ENCODE measurements around the gene ARHGAP29. TPM values are rescaled to one million over a fixed set of nuclear protein-coding genes. Genes with fewer than 3 reads are reported as not detected.

ARHGAP29 gene
- total and polyA plus RNA-seq, 10 of the 15 experiments (the other 5 are each of a cell fraction or from before 2014, with no cell fraction given), result under 0.01 to 0.43 (median 0.10) TPM; not detected in 4

DNA sequence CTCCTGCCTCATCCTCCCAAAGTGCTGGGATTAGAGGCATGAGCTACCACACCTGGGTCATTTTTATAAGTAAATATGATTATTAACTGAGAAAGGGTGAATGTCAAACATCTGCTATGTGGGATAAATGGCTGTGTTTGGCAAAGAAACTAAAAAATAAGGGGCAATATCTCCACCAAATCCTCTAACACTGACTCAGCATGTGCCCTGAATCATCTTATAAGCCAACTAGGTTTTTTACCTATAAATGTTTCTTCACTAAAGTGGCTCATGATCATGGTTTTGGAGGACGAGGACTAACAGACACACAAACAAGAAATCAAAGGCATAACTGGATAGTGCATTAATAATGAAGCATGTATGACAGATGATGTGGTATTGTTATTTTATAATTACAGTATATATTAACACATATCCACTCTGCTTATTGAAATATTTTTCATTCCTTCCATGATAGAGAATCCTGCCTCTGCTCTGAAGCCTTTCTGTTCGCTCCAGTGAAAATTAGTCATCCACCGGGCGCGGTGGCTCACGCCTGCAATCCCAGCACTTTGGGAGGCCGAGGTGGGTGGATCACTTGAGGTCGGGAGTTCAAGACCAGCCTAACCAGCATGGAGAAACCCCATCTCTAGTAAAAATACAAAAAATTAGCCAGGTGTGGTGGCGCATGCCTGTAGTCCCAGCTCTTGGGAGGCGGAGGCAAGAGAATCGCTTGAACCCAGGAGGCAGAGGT is 11.7 kb upstream of the ARHGAP29 start (continued):
- TF ChIP-seq BCLAF1 (IDR thresholded peaks at IDR 0.05) (no peak), GABPA (IDR thresholded peaks at IDR 0.05; ENCODE audit: low read depth) (no peak), HDGF (IDR thresholded peaks at IDR 0.05) (no peak), SKIL (IDR thresholded peaks at IDR 0.05; ENCODE audit: low read depth, poor library complexity, severe bottlenecking) (no peak), CHD1 (IDR thresholded peaks at IDR 0.05; ENCODE audit: low read depth, low read length) (no peak)
- TF ChIP-seq, protein P1, sequence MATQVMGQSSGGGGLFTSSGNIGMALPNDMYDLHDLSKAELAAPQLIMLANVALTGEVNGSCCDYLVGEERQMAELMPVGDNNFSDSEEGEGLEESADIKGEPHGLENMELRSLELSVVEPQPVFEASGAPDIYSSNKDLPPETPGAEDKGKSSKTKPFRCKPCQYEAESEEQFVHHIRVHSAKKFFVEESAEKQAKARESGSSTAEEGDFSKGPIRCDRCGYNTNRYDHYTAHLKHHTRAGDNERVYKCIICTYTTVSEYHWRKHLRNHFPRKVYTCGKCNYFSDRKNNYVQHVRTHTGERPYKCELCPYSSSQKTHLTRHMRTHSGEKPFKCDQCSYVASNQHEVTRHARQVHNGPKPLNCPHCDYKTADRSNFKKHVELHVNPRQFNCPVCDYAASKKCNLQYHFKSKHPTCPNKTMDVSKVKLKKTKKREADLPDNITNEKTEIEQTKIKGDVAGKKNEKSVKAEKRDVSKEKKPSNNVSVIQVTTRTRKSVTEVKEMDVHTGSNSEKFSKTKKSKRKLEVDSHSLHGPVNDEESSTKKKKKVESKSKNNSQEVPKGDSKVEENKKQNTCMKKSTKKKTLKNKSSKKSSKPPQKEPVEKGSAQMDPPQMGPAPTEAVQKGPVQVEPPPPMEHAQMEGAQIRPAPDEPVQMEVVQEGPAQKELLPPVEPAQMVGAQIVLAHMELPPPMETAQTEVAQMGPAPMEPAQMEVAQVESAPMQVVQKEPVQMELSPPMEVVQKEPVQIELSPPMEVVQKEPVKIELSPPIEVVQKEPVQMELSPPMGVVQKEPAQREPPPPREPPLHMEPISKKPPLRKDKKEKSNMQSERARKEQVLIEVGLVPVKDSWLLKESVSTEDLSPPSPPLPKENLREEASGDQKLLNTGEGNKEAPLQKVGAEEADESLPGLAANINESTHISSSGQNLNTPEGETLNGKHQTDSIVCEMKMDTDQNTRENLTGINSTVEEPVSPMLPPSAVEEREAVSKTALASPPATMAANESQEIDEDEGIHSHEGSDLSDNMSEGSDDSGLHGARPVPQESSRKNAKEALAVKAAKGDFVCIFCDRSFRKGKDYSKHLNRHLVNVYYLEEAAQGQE (IDR thresholded peaks at IDR 0.05; ENCODE audit: low read depth, low read length), result no peak

Data from GM12878 (cell line).